SJSA1 (cell line): ENCODE results near the gene POLR1C. TPM values are rescaled to one million over a fixed set of nuclear protein-coding genes. Genes with fewer than 3 reads are reported as not detected.
"Not testable (repeated sequence)": the region's sequence is repeated elsewhere in the genome, so short reads cannot be mapped to it uniquely, and the experiment has no call there.

Experiments used
- DNase-seq, 2 experiments: peaks; one replicate each; pipeline ENCODE4 v3.0.0-alpha.2; 2015 to 2020; ENCODE audit warnings: low spot score in 2 of 2, low read depth in 1 of 2
- H3K27ac ChIP-seq: fragments of 250-450 bp; sonication (Bioruptor Pico); 2 replicates; pipeline ENCODE4 v1.5.1; 2020; ENCODE audit warnings: mild to moderate bottlenecking, moderate library complexity
- H3K27me3 ChIP-seq: fragments of 250-450 bp; sonication (Bioruptor Pico); replicated peaks from 2 replicates; pipeline ENCODE4 v1.5.1; 2020; ENCODE audit warnings: mild to moderate bottlenecking, moderate library complexity
- H3K36me3 ChIP-seq: fragments of 250-450 bp; sonication (Bioruptor Pico); 2 replicates; pipeline ENCODE4 v1.5.1; 2020; ENCODE audit warnings: mild to moderate bottlenecking
- H3K4me1 ChIP-seq: fragments of 250-450 bp; sonication (Bioruptor Pico); replicated peaks from 2 replicates; pipeline ENCODE4 v1.6.1; 2021; ENCODE audit warnings: mild to moderate bottlenecking
- H3K4me3 ChIP-seq: fragments of 250-450 bp; sonication (Bioruptor Pico); 2 replicates; pipeline ENCODE4 v1.5.1; 2020; ENCODE audit warnings: mild to moderate bottlenecking
- H3K9me3 ChIP-seq: fragments of 250-450 bp; sonication (Bioruptor Pico); replicated peaks from 2 replicates; pipeline ENCODE4 v1.5.1; 2020; ENCODE audit warnings: mild to moderate bottlenecking
- total RNA-seq: library from RNA; depleted of rRNA; stranded (reverse); fragments of >200 nt; shearing (Covaris generic); gene quantifications from 2 replicates; pipeline ENCODE4 v1.2.3, GENCODE V29; 2014; rRNA removed

Gene POLR1C
- total RNA-seq, 1 experiment from 2014 or later: 24.4 TPM

GRCh38 chr6:43524483-43524961, 7.6 kb downstream of the POLR1C start:
- no peaks in the 10 kb centered on the region for H3K27me3 ChIP-seq
- no peak overlapping the region for H3K27ac ChIP-seq
- H3K4me3 ChIP-seq: no peak overlapping the region
- no peaks in the 10 kb centered on the region for H3K9me3 ChIP-seq
- DNase-seq: no peak
- H3K36me3 ChIP-seq: peaks cover 94% of the 10 kb centered on the region
- no peaks in the 10 kb centered on the region for H3K4me1 ChIP-seq

GRCh38 chr6:43532201-43532600, 15.3 kb downstream of the POLR1C start:
- no peak overlapping the region for H3K27ac ChIP-seq
- peaks cover 77% of the 10 kb centered on the region for H3K36me3 ChIP-seq
- no peak for DNase-seq
- H3K4me1 ChIP-seq: no peaks in the 10 kb centered on the region
- H3K9me3 ChIP-seq: no peaks in the 10 kb centered on the region
- H3K27me3 ChIP-seq: no peaks in the 10 kb centered on the region
- no peak overlapping the region for H3K4me3 ChIP-seq

- not testable (repeated sequence) for H3K4me3 ChIP-seq, H3K27ac ChIP-seq, DNase-seq, H3K27me3 ChIP-seq, H3K9me3 ChIP-seq, H3K4me1 ChIP-seq
- peaks cover 72% of the 10 kb centered on the region for H3K36me3 ChIP-seq
These were observed 22.1 kb downstream of the POLR1C start for GRCh38 chr6:43538986-43539385.

GRCh38 chr6:43539409-43539808, 22.5 kb downstream of the POLR1C start:
- H3K4me3 ChIP-seq, H3K4me1 ChIP-seq, H3K27me3 ChIP-seq, H3K9me3 ChIP-seq, DNase-seq, H3K27ac ChIP-seq: not testable (repeated sequence)
- H3K36me3 ChIP-seq: peaks cover 69% of the 10 kb centered on the region

- no peak for DNase-seq
- H3K27me3 ChIP-seq: no peaks in the 10 kb centered on the region
- H3K36me3 ChIP-seq: peaks cover 72% of the 10 kb centered on the region
- H3K4me3 ChIP-seq: no peak overlapping the region
- no peak overlapping the region for H3K27ac ChIP-seq
- H3K4me1 ChIP-seq: no peaks in the 10 kb centered on the region
- no peaks in the 10 kb centered on the region for H3K9me3 ChIP-seq
These were observed 23.6 kb downstream of the POLR1C start for GRCh38 chr6:43540507-43540906.

GRCh38 chr6:43541774-43542471, 25.0 kb downstream of the POLR1C start:
- Histone ChIP-seq H3K9me3 (no peaks in the 10 kb centered on the region), H3K4me1 (no peaks in the 10 kb centered on the region), H3K27me3 (no peaks in the 10 kb centered on the region), H3K4me3 (no peak overlapping the region), H3K27ac (no peak overlapping the region), H3K36me3 (peaks cover 82% of the 10 kb centered on the region)
- no peak for DNase-seq

GRCh38 chr6:43544461-43544860, 27.6 kb downstream of the POLR1C start:
- Histone ChIP-seq H3K4me1 (no peaks in the 10 kb centered on the region), H3K4me3 (no peak overlapping the region), H3K27ac (no peak overlapping the region), H3K27me3 (no peaks in the 10 kb centered on the region), H3K36me3 (peaks cover 86% of the 10 kb centered on the region), H3K9me3 (no peaks in the 10 kb centered on the region)
- no peak for DNase-seq

GRCh38 chr6:43547222-43547621, 30.3 kb downstream of the POLR1C start:
- Histone ChIP-seq H3K27me3 (no peaks in the 10 kb centered on the region), H3K4me3 (no peak overlapping the region), H3K36me3 (peaks cover 87% of the 10 kb centered on the region), H3K27ac (no peak overlapping the region), H3K4me1 (no peaks in the 10 kb centered on the region), H3K9me3 (no peaks in the 10 kb centered on the region)
- DNase-seq: no peak

- not testable (repeated sequence) for H3K4me1 ChIP-seq, H3K27me3 ChIP-seq, H3K4me3 ChIP-seq, H3K9me3 ChIP-seq, H3K27ac ChIP-seq, DNase-seq
- H3K36me3 ChIP-seq: peaks cover 93% of the 10 kb centered on the region
These were observed 40.7 kb downstream of the POLR1C start for GRCh38 chr6:43557620-43558019.

GRCh38 chr6:43559328-43559727, 42.4 kb downstream of the POLR1C start:
- H3K4me1 ChIP-seq: no peaks in the 10 kb centered on the region
- H3K36me3 ChIP-seq: peaks cover 97% of the 10 kb centered on the region

GRCh38 chr6:43570876-43571441, 54.1 kb downstream of the POLR1C start:
- no peak overlapping the region for H3K4me3 ChIP-seq
- no peaks in the 10 kb centered on the region for H3K9me3 ChIP-seq
- no peak for DNase-seq
- H3K4me1 ChIP-seq: no peaks in the 10 kb centered on the region
- no peaks in the 10 kb centered on the region for H3K27me3 ChIP-seq
- no peak overlapping the region for H3K27ac ChIP-seq
- peaks cover 66% of the 10 kb centered on the region for H3K36me3 ChIP-seq

More at GRCh38 chr6:43559328-43559727, 42.4 kb downstream of the POLR1C start:
- no peak overlapping the region for H3K4me3 ChIP-seq
- DNase-seq: no peak
- H3K27ac ChIP-seq: no peak overlapping the region
- H3K27me3 ChIP-seq: no peaks in the 10 kb centered on the region
- H3K9me3 ChIP-seq: no peaks in the 10 kb centered on the region

Other genes starting within 250 kb of the POLR1C start
- gene SLC22A7, start 218.8 kb upstream of the POLR1C start, total RNA-seq: not detected in 2 replicates
- gene CRIP3, start 208.3 kb upstream of the POLR1C start, total RNA-seq: not detected in 2 replicates
- gene ZNF318, start 147.4 kb upstream of the POLR1C start, total RNA-seq: 8.0 and 12.2 TPM in 2 replicates
- 10.9 and 11.3 TPM in 2 replicates for gene ABCC10, start 89.5 kb upstream of the POLR1C start, total RNA-seq
- gene DLK2, start 61.5 kb upstream of the POLR1C start, total RNA-seq: 0.16 TPM in 1 of 2 replicates, not detected in the other
- 18.5 and 24.8 TPM in 2 replicates for gene TJAP1, start 39.5 kb upstream of the POLR1C start, total RNA-seq
- not detected in 2 replicates for gene LRRC73, start 6.7 kb upstream of the POLR1C start, total RNA-seq
- 59.2 and 116 TPM in 2 replicates for gene YIPF3, start 163 bp upstream of the POLR1C start, total RNA-seq
- 35.8 and 81.8 TPM in 2 replicates for gene XPO5, start 58.9 kb downstream of the POLR1C start, total RNA-seq
- 22.6 and 27.3 TPM in 2 replicates for gene POLH, start 59.1 kb downstream of the POLR1C start, total RNA-seq
- 57.3 and 59.8 TPM in 2 replicates for gene GTPBP2, start 112.2 kb downstream of the POLR1C start, total RNA-seq
- 17.9 and 59.4 TPM in 2 replicates for gene MAD2L1BP, start 118.8 kb downstream of the POLR1C start, total RNA-seq
- not detected in 2 replicates for gene RSPH9, start 127.9 kb downstream of the POLR1C start, total RNA-seq
- 47.9 and 57.6 TPM in 2 replicates for gene MRPS18A, start 170.7 kb downstream of the POLR1C start, total RNA-seq